ENCODE results near the gene C1orf53.

DNA sequence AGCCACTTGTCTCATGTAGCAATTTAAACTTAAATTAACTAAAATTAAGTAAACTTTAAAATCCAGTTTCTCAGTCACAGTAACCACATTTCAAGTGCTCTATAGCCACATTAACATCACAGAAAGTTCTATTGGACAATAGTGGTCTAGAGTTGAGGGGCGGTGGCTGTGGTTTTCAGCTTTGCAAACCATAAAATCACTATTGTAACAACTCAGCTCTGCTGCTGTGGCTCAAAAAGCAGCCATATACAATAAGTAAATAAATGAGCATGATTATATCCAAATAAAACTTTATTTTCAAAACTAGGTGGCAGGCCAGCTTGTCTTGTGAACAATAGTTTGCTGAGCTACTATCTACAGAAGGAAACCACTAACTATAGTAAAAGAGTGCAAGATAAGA is 43.4 kb upstream of the C1orf53 start:
- TF ChIP-seq, protein P1, sequence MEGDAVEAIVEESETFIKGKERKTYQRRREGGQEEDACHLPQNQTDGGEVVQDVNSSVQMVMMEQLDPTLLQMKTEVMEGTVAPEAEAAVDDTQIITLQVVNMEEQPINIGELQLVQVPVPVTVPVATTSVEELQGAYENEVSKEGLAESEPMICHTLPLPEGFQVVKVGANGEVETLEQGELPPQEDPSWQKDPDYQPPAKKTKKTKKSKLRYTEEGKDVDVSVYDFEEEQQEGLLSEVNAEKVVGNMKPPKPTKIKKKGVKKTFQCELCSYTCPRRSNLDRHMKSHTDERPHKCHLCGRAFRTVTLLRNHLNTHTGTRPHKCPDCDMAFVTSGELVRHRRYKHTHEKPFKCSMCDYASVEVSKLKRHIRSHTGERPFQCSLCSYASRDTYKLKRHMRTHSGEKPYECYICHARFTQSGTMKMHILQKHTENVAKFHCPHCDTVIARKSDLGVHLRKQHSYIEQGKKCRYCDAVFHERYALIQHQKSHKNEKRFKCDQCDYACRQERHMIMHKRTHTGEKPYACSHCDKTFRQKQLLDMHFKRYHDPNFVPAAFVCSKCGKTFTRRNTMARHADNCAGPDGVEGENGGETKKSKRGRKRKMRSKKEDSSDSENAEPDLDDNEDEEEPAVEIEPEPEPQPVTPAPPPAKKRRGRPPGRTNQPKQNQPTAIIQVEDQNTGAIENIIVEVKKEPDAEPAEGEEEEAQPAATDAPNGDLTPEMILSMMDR (IDR thresholded peaks at IDR 0.05) = no peak
- TF ChIP-seq EZH2 (IDR thresholded peaks at IDR 0.05; ENCODE audit: borderline replicate concordance, insufficient read depth, low read depth, low read length, poor library complexity, severe bottlenecking) = no peak

Data from B cell (primary cell).